ENCODE results near the gene ANKAR.
"Not testable (repeated sequence)": the region's sequence is repeated elsewhere in the genome, so short reads cannot be mapped to it uniquely, and the experiment has no call there.

Gene ANKAR

GRCh38 chr2:189658306-189659212 is 15.9 kb upstream of the ANKAR start:
- no peak for DNase-seq

- DNase-seq: no peak
Measured at GRCh38 chr2:189659734-189660133, 14.7 kb upstream of the ANKAR start.

GRCh38 chr2:189660803-189661147 is 13.7 kb upstream of the ANKAR start:
- DNase-seq: no peak

- DNase-seq: peak; percentile 99
Measured at GRCh38 chr2:189661148-189661956, 13.1 kb upstream of the ANKAR start, which contains the start of gene ASNSD1. Gene ASNSD1 (plus strand): TSS chr2:189661459. CDS start chr2:189666133, 4,674 bp downstream.

- no peak for DNase-seq
Measured at GRCh38 chr2:189661957-189662321, 12.5 kb upstream of the ANKAR start.

DNA sequence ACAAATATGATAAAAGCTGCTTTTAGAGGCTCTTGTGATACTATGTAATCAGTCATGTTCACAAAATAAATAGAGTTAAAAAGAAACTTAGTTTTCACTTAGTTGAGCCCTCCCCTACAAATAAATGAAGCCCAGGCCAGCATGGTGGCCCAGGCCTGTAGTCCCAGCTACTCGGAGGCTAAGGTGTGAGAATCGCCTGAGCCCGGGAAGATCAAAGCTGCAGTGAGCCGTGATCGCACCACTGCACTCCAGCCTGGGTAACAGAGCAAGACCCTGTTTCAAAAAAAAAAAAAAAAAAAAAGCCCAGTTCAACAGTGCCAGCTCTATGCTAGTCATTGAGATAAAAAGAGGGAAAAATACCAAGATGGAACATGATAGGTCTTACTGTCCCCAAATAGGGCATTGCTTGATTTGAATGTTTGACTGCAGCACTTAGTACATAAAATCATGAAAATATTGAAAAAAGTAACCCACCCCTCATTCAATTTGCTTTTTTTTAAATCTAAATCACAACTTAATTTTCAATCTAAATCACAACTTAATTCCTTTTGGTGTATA is 11.7 kb upstream of the ANKAR start:
- DNase-seq: no peak

GRCh38 chr2:189663319-189663718 is 11.2 kb upstream of the ANKAR start:
- DNase-seq: not testable (repeated sequence)

- DNase-seq: no peak
Measured at GRCh38 chr2:189669913-189670312, 4.6 kb upstream of the ANKAR start.

DNA sequence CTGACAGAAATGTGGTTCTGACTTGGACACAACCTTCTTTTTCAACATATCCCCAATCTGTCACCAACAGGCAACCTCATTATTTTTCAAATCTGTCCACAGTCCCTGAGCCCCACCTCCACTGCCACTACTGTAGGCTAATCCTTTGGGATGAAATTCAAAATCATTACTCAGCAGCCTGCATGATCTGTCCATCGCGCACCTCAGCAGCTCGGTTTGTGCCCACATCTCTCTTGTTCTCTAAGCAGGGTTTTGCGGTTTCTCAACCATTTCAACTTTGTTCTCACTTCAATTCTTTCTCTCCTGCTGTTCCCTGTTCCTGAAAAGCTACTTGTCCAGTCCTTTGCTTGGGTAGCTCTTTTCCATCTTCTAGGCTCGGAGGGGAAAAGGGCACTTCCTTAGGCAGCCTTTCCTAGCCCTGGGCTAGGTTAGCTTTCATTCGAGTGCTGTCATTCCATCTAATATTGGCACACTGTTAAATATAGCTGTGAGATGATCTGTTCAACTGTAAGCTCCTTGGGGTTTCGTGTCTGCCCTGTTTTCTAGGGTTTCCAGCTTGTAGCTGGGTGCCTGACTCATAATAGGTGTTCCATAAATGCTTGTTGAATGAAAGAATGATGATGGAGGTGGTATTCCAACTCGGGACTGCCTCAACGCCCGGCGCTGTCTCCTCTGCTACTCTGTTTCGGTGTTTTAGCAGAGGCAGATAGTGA is 653 bp upstream of the ANKAR start:
- no peak for DNase-seq

- DNase-seq: no peak
Measured at GRCh38 chr2:189676471-189676870, 2.0 kb downstream of the ANKAR start.

GRCh38 chr2:189679226-189679625 is 4.8 kb downstream of the ANKAR start:
- DNase-seq: no peak

DNA sequence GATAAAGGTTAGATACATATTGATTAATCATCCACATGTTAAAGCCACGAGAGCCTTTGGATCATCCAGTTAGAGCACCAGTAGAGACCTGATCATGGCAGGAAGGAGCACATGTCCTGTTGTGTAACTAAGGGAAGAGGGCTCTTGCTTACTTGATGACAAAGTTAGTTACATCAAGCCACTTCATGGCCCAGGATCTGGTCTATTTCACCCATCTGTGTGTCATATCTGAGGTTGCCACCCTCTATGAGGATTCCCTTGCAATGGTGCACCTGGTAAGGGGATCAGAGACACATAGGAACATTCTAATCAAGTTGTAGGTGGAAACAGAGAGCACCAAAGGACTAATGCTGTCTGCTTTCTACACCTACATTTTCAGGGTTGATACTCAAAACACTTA is 6.7 kb downstream of the ANKAR start:
- DNase-seq: no peak

GRCh38 chr2:189681903-189682302 is 7.4 kb downstream of the ANKAR start:
- DNase-seq: no peak

- DNase-seq: no peak
Measured at GRCh38 chr2:189683348-189683747, 8.9 kb downstream of the ANKAR start.

DNA sequence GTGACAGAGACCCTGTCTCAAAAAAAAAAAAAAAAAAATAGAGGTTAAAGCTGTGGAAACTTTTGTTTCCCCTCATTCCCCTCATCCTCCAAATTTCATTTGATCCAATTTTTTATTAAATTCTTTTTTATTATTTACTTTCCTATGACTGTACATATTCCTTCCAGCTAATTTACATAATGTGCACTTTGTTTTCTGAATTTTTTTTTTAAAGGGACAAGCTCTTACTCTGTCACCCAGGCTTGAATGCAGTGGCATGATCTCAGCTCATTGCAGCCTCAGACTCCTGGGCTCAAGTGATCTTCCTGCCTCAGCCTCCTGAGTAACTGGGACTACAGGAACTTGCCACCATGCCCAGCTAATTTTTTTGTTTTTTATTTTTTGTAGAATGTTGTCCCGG is 10.3 kb downstream of the ANKAR start:
- no peak for DNase-seq

DNA sequence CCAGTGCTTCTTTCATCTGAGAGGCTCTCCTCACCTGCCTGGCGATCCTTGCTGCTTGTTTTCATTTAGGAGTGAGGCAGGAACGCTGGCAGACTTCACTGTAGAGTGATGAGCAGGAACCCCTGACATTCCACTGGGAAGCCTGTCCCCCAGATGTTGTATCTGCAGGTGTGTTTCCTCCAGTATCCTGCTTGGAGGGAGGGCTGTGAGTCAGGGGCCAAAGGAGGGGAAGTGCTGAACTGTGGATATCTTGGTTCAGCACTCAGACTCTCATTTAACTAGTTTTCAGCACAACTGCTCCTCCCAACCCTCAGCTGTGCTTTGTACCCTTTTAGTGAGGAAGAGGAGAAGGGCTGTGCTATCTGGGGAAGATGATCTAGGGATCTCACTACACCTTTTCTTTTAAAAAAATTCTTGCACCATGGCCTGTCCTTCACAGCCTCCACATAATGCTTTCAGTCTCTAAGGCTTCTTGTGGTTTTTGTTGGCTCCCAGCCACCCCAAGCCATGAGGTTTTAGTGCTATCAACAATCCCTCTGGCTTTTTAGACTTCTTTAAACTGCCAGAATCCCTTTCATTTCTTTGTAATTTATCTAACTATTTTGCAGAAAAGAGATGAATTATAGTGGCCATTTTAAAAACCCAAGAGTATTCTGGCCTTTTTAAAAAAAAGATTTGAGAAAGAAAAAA is 11.2 kb downstream of the ANKAR start:
- no peak for DNase-seq

GRCh38 chr2:189687796-189688195 is 13.3 kb downstream of the ANKAR start:
- DNase-seq: not testable (repeated sequence)

- no peak for DNase-seq
Measured at GRCh38 chr2:189696223-189696622, 21.8 kb downstream of the ANKAR start.

- DNase-seq: peak; percentile 39
Measured at GRCh38 chr2:189698020-189698887, 23.8 kb downstream of the ANKAR start.

GRCh38 chr2:189700681-189701080 is 26.2 kb downstream of the ANKAR start:
- DNase-seq: no peak

DNA sequence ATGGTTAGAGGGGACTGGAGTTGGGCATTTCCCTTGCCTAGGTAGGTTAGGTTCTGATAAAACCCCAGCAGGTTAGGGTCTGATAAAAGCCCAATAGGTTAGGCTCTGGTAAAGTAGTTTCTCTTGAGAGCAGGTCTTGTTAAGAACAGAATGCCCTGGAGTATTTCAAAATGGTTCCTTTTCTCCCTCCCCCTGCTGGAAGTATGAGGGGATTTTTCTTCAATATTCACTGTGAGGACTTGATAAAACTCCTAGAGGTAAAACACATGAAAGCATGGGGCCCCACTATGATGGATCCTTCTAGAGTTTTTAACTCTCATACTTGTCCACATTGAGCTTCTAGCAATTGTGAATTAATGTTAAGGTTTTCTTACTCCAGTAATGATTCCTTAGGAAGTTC is 27.6 kb downstream of the ANKAR start:
- DNase-seq: no peak

Data from effector CD4-positive, alpha-beta T cell (primary cell).